ENCODE data around the gene CCR7. TPM values are rescaled to one million over a fixed set of nuclear protein-coding genes. Genes with fewer than 3 reads are reported as not detected.

Gene CCR7
- total and polyA plus RNA-seq, 2 donors = 0.39 to 0.58 TPM

GRCh38 chr17:40562838-40563219, 2.4 kb downstream of the CCR7 start:
- WGBS = 88% methylated on average over 1 of the region's 1 CpG
- no peak overlapping the region for H3K4me3 ChIP-seq (ENCODE audit: low read depth, low read length)
- H3K4me1 ChIP-seq (ENCODE audit: insufficient read depth) = no peaks in the 10 kb centered on the region
- H3K27ac ChIP-seq (ENCODE audit: low read depth) = no peak overlapping the region
- DNase-seq (ENCODE audit: extremely low spot score) = no peak
- H3K36me3 ChIP-seq (ENCODE audit: insufficient read depth) = no peaks in the 10 kb centered on the region

- Histone ChIP-seq H3K27ac (ENCODE audit: low read depth) (no peak overlapping the region), H3K36me3 (ENCODE audit: insufficient read depth) (no peaks in the 10 kb centered on the region), H3K4me3 (ENCODE audit: low read depth, low read length) (no peak overlapping the region), H3K4me1 (ENCODE audit: insufficient read depth) (no peaks in the 10 kb centered on the region)
- WGBS = 76% methylated on average over 8 of the region's 8 CpGs
- DNase-seq (ENCODE audit: extremely low spot score) = no peak
Observed at GRCh38 chr17:40561871-40562611, 3.2 kb downstream of the CCR7 start.

GRCh38 chr17:40561294-40561870, 3.9 kb downstream of the CCR7 start:
- Histone ChIP-seq H3K4me1 (ENCODE audit: insufficient read depth) (no peaks in the 10 kb centered on the region), H3K27ac (ENCODE audit: low read depth) (no peak overlapping the region), H3K36me3 (ENCODE audit: insufficient read depth) (no peaks in the 10 kb centered on the region), H3K4me3 (ENCODE audit: low read depth, low read length) (no peak overlapping the region)
- WGBS = 87% methylated on average over 3 of the region's 3 CpGs
- no peak for DNase-seq (ENCODE audit: extremely low spot score)

GRCh38 chr17:40560592-40561293, 4.5 kb downstream of the CCR7 start:
- WGBS = 58% methylated on average over 24 of the region's 24 CpGs
- no peak for DNase-seq (ENCODE audit: extremely low spot score)
- Histone ChIP-seq H3K36me3 (ENCODE audit: insufficient read depth) (no peaks in the 10 kb centered on the region), H3K4me3 (ENCODE audit: low read depth, low read length) (no peak overlapping the region), H3K4me1 (ENCODE audit: insufficient read depth) (no peaks in the 10 kb centered on the region), H3K27ac (ENCODE audit: low read depth) (no peak overlapping the region)

GRCh38 chr17:40559954-40560591, 5.2 kb downstream of the CCR7 start:
- 28% methylated on average over 13 of the region's 13 CpGs for WGBS
- H3K4me3 ChIP-seq (ENCODE audit: low read depth, low read length) = no peak overlapping the region
- peak; percentile 83 for DNase-seq (ENCODE audit: extremely low spot score)
- no peaks in the 10 kb centered on the region for H3K4me1 ChIP-seq (ENCODE audit: insufficient read depth)
- no peaks in the 10 kb centered on the region for H3K36me3 ChIP-seq (ENCODE audit: insufficient read depth)
- no peak overlapping the region for H3K27ac ChIP-seq (ENCODE audit: low read depth)

- Histone ChIP-seq H3K4me3 (ENCODE audit: low read depth, low read length) (no peak overlapping the region), H3K27ac (ENCODE audit: low read depth) (no peak overlapping the region), H3K4me1 (ENCODE audit: insufficient read depth) (peaks cover under 1% of the 10 kb centered on the region), H3K36me3 (ENCODE audit: insufficient read depth) (no peaks in the 10 kb centered on the region)
- 86% methylated on average over 5 of the region's 5 CpGs for WGBS
- DNase-seq (ENCODE audit: extremely low spot score) = no peak
Observed at GRCh38 chr17:40559564-40559916, 5.7 kb downstream of the CCR7 start.

- Histone ChIP-seq H3K4me1 (ENCODE audit: insufficient read depth) (peaks cover 3% of the 10 kb centered on the region), H3K27ac (ENCODE audit: low read depth) (no peak overlapping the region)
- WGBS = 86% methylated on average over 10 of the region's 10 CpGs
Observed at GRCh38 chr17:40558890-40559563, 6.2 kb downstream of the CCR7 start.

GRCh38 chr17:40558300-40558889, 6.9 kb downstream of the CCR7 start:
- H3K36me3 ChIP-seq (ENCODE audit: insufficient read depth) = no peaks in the 10 kb centered on the region
- peaks cover 3% of the 10 kb centered on the region for H3K4me1 ChIP-seq (ENCODE audit: insufficient read depth)
- 80% methylated on average over 9 of the region's 9 CpGs for WGBS
- no peak overlapping the region for H3K4me3 ChIP-seq (ENCODE audit: low read depth, low read length)
- no peak overlapping the region for H3K27ac ChIP-seq (ENCODE audit: low read depth)
- DNase-seq (ENCODE audit: extremely low spot score) = no peak

More at GRCh38 chr17:40558890-40559563, 6.2 kb downstream of the CCR7 start:
- DNase-seq (ENCODE audit: extremely low spot score) = no peak
- Histone ChIP-seq H3K4me3 (ENCODE audit: low read depth, low read length) (no peak overlapping the region), H3K36me3 (ENCODE audit: insufficient read depth) (no peaks in the 10 kb centered on the region)

GRCh38 chr17:40557531-40558299, 7.6 kb downstream of the CCR7 start:
- Histone ChIP-seq H3K4me1 (ENCODE audit: insufficient read depth) (peaks cover 3% of the 10 kb centered on the region), H3K27ac (ENCODE audit: low read depth) (peak overlapping the region; percentile 4), H3K4me3 (ENCODE audit: low read depth, low read length) (no peak overlapping the region), H3K36me3 (ENCODE audit: insufficient read depth) (no peaks in the 10 kb centered on the region)
- no peak for DNase-seq (ENCODE audit: extremely low spot score)
- WGBS = 61% methylated on average over 6 of the region's 6 CpGs

- no peak for DNase-seq (ENCODE audit: extremely low spot score)
- H3K4me1 ChIP-seq (ENCODE audit: insufficient read depth) = peaks cover 3% of the 10 kb centered on the region
- H3K4me3 ChIP-seq (ENCODE audit: low read depth, low read length) = no peak overlapping the region
- 34% methylated on average over 16 of the region's 16 CpGs for WGBS
- H3K27ac ChIP-seq (ENCODE audit: low read depth) = peak overlapping the region; percentile 4
- H3K36me3 ChIP-seq (ENCODE audit: insufficient read depth) = no peaks in the 10 kb centered on the region
Observed at GRCh38 chr17:40556884-40557414, 8.3 kb downstream of the CCR7 start.

GRCh38 chr17:40556198-40556661, 9.0 kb downstream of the CCR7 start:
- H3K36me3 ChIP-seq (ENCODE audit: insufficient read depth) = no peaks in the 10 kb centered on the region
- WGBS = 93% methylated on average over 1 of the region's 1 CpG
- peaks cover 6% of the 10 kb centered on the region for H3K4me1 ChIP-seq (ENCODE audit: insufficient read depth)
- no peak overlapping the region for H3K4me3 ChIP-seq (ENCODE audit: low read depth, low read length)
- DNase-seq (ENCODE audit: extremely low spot score) = no peak
- no peak overlapping the region for H3K27ac ChIP-seq (ENCODE audit: low read depth)

All from urinary bladder (tissue), 4 donors.